SK-N-SH (cell line): ENCODE results near the gene SLC5A1. TPM values are rescaled to one million over a fixed set of nuclear protein-coding genes. Genes with fewer than 3 reads are reported as not detected.

Source experiments
- CTCF ChIA-PET: fragments of 300-600, 350-600 bp; formaldehyde crosslinking; extraction: SDS; loops from one replicate; lab custom pipeline; 2021; lab: Yijun Ruan, JAX
- POLR2A ChIA-PET: fragments of 350-600 bp; sonication (Branson Sonifier 250); formaldehyde crosslinking; extraction: SDS; loops from one replicate; lab custom pipeline; 2020; ENCODE audit warnings: antibody characterized with exemption, inconsistent platforms; lab: Yijun Ruan, JAX
- DNase-seq: peaks from one replicate; pipeline ENCODE4 v3.0.0; 2012
- H2AFZ ChIP-seq: fragments of 200-600 bp; sonication (generic); 2 replicates; pipeline ENCODE4 v1.8.1; 2016; ENCODE audit warnings: antibody characterized with exemption, mild to moderate bottlenecking, low read depth
- H3F3A ChIP-seq: fragments of 200-600 bp; sonication (generic); replicated peaks from 2 replicates; pipeline ENCODE3; 2016; ENCODE audit warnings: antibody characterized with exemption, mild to moderate bottlenecking; ENCODE audit not compliant: insufficient read depth
- H3K27ac ChIP-seq, 2 experiments: fragments of 200-500 bp in 1 of 2; fragments of 200-600 bp in 1 of 2; sonication (Bioruptor generic) in 1 of 2; sonication (generic), shearing (Covaris generic) in 1 of 2; 2 replicates each; pipeline versions ENCODE4 v1.5.1 to v1.6.1; 2014 to 2016; ENCODE audit warnings: low read depth in 2 of 2, inconsistent platforms in 1 of 2, low read length in 1 of 2, mild to moderate bottlenecking in 1 of 2, mixed read lengths in 1 of 2
- H3K27me3 ChIP-seq: fragments of 200-600 bp; sonication (generic), shearing (Covaris generic); 2 replicates; pipeline ENCODE4 v1.6.1; 2016; ENCODE audit warnings: mixed run types; ENCODE audit not compliant: insufficient read depth
- H3K36me3 ChIP-seq, 2 experiments: fragments of 200-500 bp in 1 of 2; fragments of 200-600 bp in 1 of 2; sonication (Bioruptor generic) in 1 of 2; sonication (generic) in 1 of 2; replicated peaks in 1 of 2; 2 replicates each; pipeline versions ENCODE3 to v1.5.1; 2014 to 2016; ENCODE audit warnings: low read length in 1 of 2, mild to moderate bottlenecking in 1 of 2; ENCODE audit not compliant: insufficient read depth in 2 of 2, control insufficient read depth in 1 of 2
- H3K4me1 ChIP-seq, 2 experiments: fragments of 200-500 bp in 1 of 2; fragments of 200-600 bp in 1 of 2; sonication (Bioruptor generic) in 1 of 2; sonication (generic), shearing (Covaris generic) in 1 of 2; 2 replicates each; pipeline versions ENCODE4 v1.5.1 to v1.6.1; 2014 to 2016; ENCODE audit warnings: low read depth in 1 of 2, low read length in 1 of 2, mixed run types in 1 of 2; ENCODE audit not compliant: insufficient read depth in 2 of 2, control insufficient read depth in 1 of 2
- H3K4me2 ChIP-seq: fragments of 200-600 bp; sonication (generic), shearing (Covaris generic); 2 replicates; pipeline ENCODE4 v1.6.1; 2017; ENCODE audit warnings: mixed run types
- H3K4me3 ChIP-seq, 2 experiments: fragments of 200-500 bp in 1 of 2; fragments of 200-600 bp in 1 of 2; sonication (Bioruptor generic) in 1 of 2; sonication (generic), shearing (Covaris generic) in 1 of 2; 2 replicates each; pipeline versions ENCODE4 v1.5.1 to v1.8.1; 2014 to 2016; ENCODE audit warnings: low read depth in 2 of 2, inconsistent platforms in 1 of 2, low read length in 1 of 2, mild to moderate bottlenecking in 1 of 2, mixed read lengths in 1 of 2, moderate library complexity in 1 of 2
- H3K79me2 ChIP-seq: fragments of 200-600 bp; sonication (generic); 2 replicates; pipeline ENCODE4 v1.8.1; 2017; ENCODE audit warnings: mild to moderate bottlenecking; ENCODE audit not compliant: insufficient read depth
- H3K9ac ChIP-seq: fragments of 200-600 bp; sonication (generic); 2 replicates; pipeline ENCODE4 v1.6.1; 2017; ENCODE audit warnings: mixed run types
- H3K9me2 ChIP-seq: fragments of 200-600 bp; sonication (generic); 2 replicates; pipeline ENCODE4 v1.6.1; 2017; ENCODE audit warnings: mixed run types
- H3K9me3 ChIP-seq: fragments of 200-600 bp; sonication (generic); 2 replicates; pipeline ENCODE4 v1.6.1; 2017; ENCODE audit warnings: mixed run types, mild to moderate bottlenecking, moderate library complexity
- H4K20me1 ChIP-seq: fragments of 200-600 bp; sonication (generic); 2 replicates; pipeline ENCODE4 v1.6.1; 2017; ENCODE audit warnings: mild to moderate bottlenecking, mixed run types; ENCODE audit not compliant: insufficient read depth
- ELF1 ChIP-seq: IDR thresholded peaks from 2 replicates; pipeline ENCODE4 v1.4.0; 2012
- EP300 ChIP-seq, 2 experiments: IDR thresholded peaks; 2 replicates each; pipeline versions ENCODE4 v1.4.0 to v1.6.1; 2012; ENCODE audit warnings: borderline replicate concordance in 1 of 2, low read depth in 1 of 2, low read length in 1 of 2
- EZH2phosphoT487 ChIP-seq: fragments of 200-600 bp; sonication (generic); IDR thresholded peaks from 2 replicates; pipeline ENCODE4 v1.6.1; 2017; ENCODE audit warnings: low read depth, mixed run types, mild to moderate bottlenecking, antibody characterized with exemption, moderate library complexity, borderline replicate concordance
- FOXJ3 ChIP-seq: sonication (generic); formaldehyde crosslinking; IDR thresholded peaks from 2 replicates; pipeline ENCODE4 v1.5.1; 2020; ENCODE audit warnings: mild to moderate bottlenecking, missing genetic modification reagents
- FOXM1 ChIP-seq: IDR thresholded peaks from 2 replicates; pipeline ENCODE4 v1.4.0; 2012; ENCODE audit warnings: low read depth, mild to moderate bottlenecking
- GATA2 ChIP-seq: sonication (generic); formaldehyde crosslinking; IDR thresholded peaks from 2 replicates; pipeline ENCODE4 v1.5.0; 2020; ENCODE audit warnings: mild to moderate bottlenecking, missing genetic modification reagents
- JUND ChIP-seq: IDR thresholded peaks from 2 replicates; pipeline ENCODE4 v1.4.0; 2012
- MEF2A ChIP-seq: IDR thresholded peaks from 2 replicates; pipeline ENCODE4 v1.4.0; 2012; ENCODE audit warnings: low read depth, borderline replicate concordance
- MXI1 ChIP-seq: IDR thresholded peaks from 2 replicates; pipeline ENCODE4 v1.6.1; 2012; ENCODE audit warnings: mild to moderate bottlenecking, low read depth, low read length, improper control_type of control experiment
- NFIC ChIP-seq: IDR thresholded peaks from 2 replicates; pipeline ENCODE4 v1.4.0; 2012; ENCODE audit warnings: borderline replicate concordance
- POLR2AphosphoS5 ChIP-seq: IDR thresholded peaks from 2 replicates; pipeline ENCODE4 v1.6.1; 2012; ENCODE audit warnings: low read depth, low read length
- RAD21 ChIP-seq: IDR thresholded peaks from 2 replicates; pipeline ENCODE4 v1.6.1; 2012; ENCODE audit warnings: mild to moderate bottlenecking, low read length
- RCOR1 ChIP-seq: fragments of 150-350 bp; IDR thresholded peaks from 2 replicates; pipeline ENCODE4 v1.6.1; 2017; ENCODE audit warnings: antibody characterized with exemption, low read length
- RFX5 ChIP-seq: IDR thresholded peaks from 2 replicates; pipeline ENCODE4 v1.6.1; 2012; ENCODE audit warnings: mild to moderate bottlenecking, improper control_type of control experiment, low read length
- SIN3A ChIP-seq: IDR thresholded peaks from 2 replicates; pipeline ENCODE4 v1.6.1; 2012; ENCODE audit warnings: low read depth, mild to moderate bottlenecking, low read length, moderate library complexity, borderline replicate concordance
- SMC3 ChIP-seq: IDR thresholded peaks from 2 replicates; pipeline ENCODE4 v1.6.1; 2012; ENCODE audit warnings: low read depth, low read length, improper control_type of control experiment
- TAF1 ChIP-seq: IDR thresholded peaks from 2 replicates; pipeline ENCODE4 v1.6.1; 2012; ENCODE audit warnings: low read depth, mild to moderate bottlenecking, low read length, moderate library complexity, borderline replicate concordance
- TCF12 ChIP-seq: IDR thresholded peaks from 2 replicates; pipeline ENCODE4 v1.4.0; 2012
- YY1 ChIP-seq: IDR thresholded peaks from 2 replicates; pipeline ENCODE4 v1.4.0; 2012; ENCODE audit warnings: low read depth, mild to moderate bottlenecking
- WGBS: methylation state at CpG from one replicate; pipeline ENCODE4 v1.1.6; 2017; ENCODE audit warnings: low lambda C conversion rate; 5-methylcytosine and 5-hydroxymethylcytosine counted together
- polyA plus RNA-seq, 3 experiments: library from polyadenylated mRNA; depleted of rRNA; stranded (reverse); fragments of >200 nt; gene quantifications; 2 replicates each; pipeline ENCODE4 v1.2.3, GENCODE V29; 2012
- TF ChIP-seq, protein P1 (sequence below): fragments of 150-350 bp; IDR thresholded peaks from 2 replicates; pipeline ENCODE4 v1.6.1; 2017; ENCODE audit warnings: antibody characterized with exemption, low read length, low read depth, borderline replicate concordance
- TF ChIP-seq, protein P2 (sequence below): IDR thresholded peaks from 2 replicates; pipeline ENCODE4 v1.4.0; 2012; ENCODE audit warnings: low read depth
- TF ChIP-seq, protein P3 (sequence below): IDR thresholded peaks from 2 replicates; pipeline ENCODE4 v1.6.1; 2012; ENCODE audit warnings: mild to moderate bottlenecking, low read depth, low read length, moderate library complexity
- TF ChIP-seq, protein P4 (sequence below): fragments of 200-600 bp; sonication (generic); IDR thresholded peaks from 2 replicates; pipeline ENCODE4 v1.6.1; 2017; ENCODE audit warnings: antibody characterized with exemption, mild to moderate bottlenecking, moderate library complexity

Gene SLC5A1
- polyA plus RNA-seq, 1 of the 3 experiments (the other 2 are of a cell fraction), result not detected

DNA sequence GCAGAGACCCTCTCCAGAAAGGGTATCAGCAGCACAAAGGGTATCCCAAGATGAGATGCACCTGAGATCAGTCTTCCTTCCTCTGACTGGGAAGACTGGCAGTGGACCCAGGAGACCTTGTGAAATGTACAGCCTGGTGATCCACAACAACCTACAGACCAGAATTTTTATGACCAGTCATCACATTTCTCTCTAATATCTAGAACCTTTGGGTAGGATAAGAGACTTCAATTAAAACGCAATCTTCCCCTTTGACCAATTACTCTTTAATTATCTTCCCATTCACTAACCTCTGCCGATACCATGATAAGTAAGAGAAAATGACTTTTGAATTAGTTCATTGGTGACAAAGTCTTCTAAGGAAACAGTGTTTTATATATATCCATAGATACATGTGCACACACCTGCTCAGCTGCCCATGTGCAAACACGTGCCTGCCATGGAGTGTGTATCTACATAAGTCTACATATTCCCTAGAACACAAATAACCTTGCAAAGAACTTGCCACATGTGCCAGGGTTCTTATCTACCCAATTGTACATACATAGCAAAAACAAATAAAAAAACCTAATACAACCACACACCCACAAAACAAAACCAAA lies 44.2 kb upstream of the SLC5A1 start:
- H3K36me3 ChIP-seq, result no peaks in the 10 kb centered on the region
- H4K20me1 ChIP-seq, result no peaks in the 10 kb centered on the region
- H3K4me1 ChIP-seq, result no peaks in the 10 kb centered on the region
- no peak overlapping the region for H3K9ac ChIP-seq
- CTCF ChIA-PET, result interaction anchor here (3.2 kb wide), 1 partner anchor 22 kb away, joined by 18 read pairs; no protein-coding TSS in a partner anchor
- no peaks in the 10 kb centered on the region for H3K79me2 ChIP-seq
- 83% methylated on average over 3 of the region's 3 CpGs for WGBS
- no peak overlapping the region for H3K4me2 ChIP-seq
- H2AFZ ChIP-seq, result no peak overlapping the region
- no peak for TF ChIP-seq MEF2A
- TF ChIP-seq FOXM1, result no peak
- no peak for TF ChIP-seq FOXJ3 (CRISPR knock-in tag)
- TF ChIP-seq MXI1, result no peak
- TF ChIP-seq TAF1, result no peak
- no peak for TF ChIP-seq NFIC
- no peak for TF ChIP-seq RAD21
- no peak for TF ChIP-seq RFX5
- TF ChIP-seq SIN3A, result no peak
- TF ChIP-seq EZH2phosphoT487, result no peak
- TF ChIP-seq EP300 (IDR thresholded peaks at IDR 0.05; ENCODE audit: borderline replicate concordance in 1 of 2, low read depth in 1 of 2, low read length in 1 of 2), result no peak
- TF ChIP-seq GATA2 (CRISPR knock-in tag), result no peak
- TF ChIP-seq RCOR1, result no peak
- TF ChIP-seq POLR2AphosphoS5, result no peak
- TF ChIP-seq, protein P1, sequence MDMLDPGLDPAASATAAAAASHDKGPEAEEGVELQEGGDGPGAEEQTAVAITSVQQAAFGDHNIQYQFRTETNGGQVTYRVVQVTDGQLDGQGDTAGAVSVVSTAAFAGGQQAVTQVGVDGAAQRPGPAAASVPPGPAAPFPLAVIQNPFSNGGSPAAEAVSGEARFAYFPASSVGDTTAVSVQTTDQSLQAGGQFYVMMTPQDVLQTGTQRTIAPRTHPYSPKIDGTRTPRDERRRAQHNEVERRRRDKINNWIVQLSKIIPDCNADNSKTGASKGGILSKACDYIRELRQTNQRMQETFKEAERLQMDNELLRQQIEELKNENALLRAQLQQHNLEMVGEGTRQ, result no peak
- TF ChIP-seq, protein P2, sequence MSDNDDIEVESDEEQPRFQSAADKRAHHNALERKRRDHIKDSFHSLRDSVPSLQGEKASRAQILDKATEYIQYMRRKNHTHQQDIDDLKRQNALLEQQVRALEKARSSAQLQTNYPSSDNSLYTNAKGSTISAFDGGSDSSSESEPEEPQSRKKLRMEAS, result no peak
- TF ChIP-seq JUND, result no peak
- TF ChIP-seq SMC3, result no peak
- no peak overlapping the region for H3K4me3 ChIP-seq
- POLR2A ChIA-PET, result no interaction called here
- H3F3A ChIP-seq, result no peaks in the 10 kb centered on the region
- no peaks in the 10 kb centered on the region for H3K9me3 ChIP-seq
- H3K9me2 ChIP-seq, result no peaks in the 10 kb centered on the region
- H3K27me3 ChIP-seq, result no peaks in the 10 kb centered on the region
- DNase-seq, result no peak
- H3K27ac ChIP-seq, result no peak overlapping the region

DNA sequence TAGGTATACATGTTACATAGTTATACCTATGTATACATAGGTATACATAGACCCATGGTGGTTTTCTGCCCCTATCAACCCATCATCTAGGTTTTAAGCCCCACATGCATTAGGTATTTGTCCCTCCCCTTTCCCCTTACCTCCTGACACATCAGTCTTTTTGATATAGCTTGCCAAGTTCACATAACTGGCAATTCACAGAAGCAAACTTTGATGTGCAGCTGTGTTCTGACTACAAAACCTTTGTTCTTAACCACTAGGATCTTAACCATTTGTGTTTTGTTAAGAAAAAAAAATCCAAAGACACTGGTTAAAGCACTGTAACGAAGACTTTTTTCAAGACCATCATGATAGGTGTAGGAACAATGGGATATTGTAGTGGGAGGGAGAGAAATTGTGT lies 42.9 kb upstream of the SLC5A1 start:
- Histone ChIP-seq H3K79me2 (no peaks in the 10 kb centered on the region), H3K27ac (no peak overlapping the region), H3K9ac (no peak overlapping the region), H3K9me2 (no peaks in the 10 kb centered on the region), H3F3A (no peaks in the 10 kb centered on the region), H3K4me2 (no peak overlapping the region), H3K4me3 (no peak overlapping the region), H2AFZ (no peak overlapping the region), H3K4me1 (no peaks in the 10 kb centered on the region), H3K9me3 (no peaks in the 10 kb centered on the region), H4K20me1 (no peaks in the 10 kb centered on the region), H3K36me3 (no peaks in the 10 kb centered on the region), H3K27me3 (no peaks in the 10 kb centered on the region)
- CTCF ChIA-PET, result no interaction called here
- no peak for DNase-seq
- WGBS, result 6% methylated on average over 1 of the region's 1 CpG
- POLR2A ChIA-PET, result no interaction called here
- TF ChIP-seq TCF12 (no peak), YY1 (no peak), ELF1 (no peak), MXI1 (no peak), TAF1 (no peak), NFIC (no peak)
- TF ChIP-seq, protein P3, sequence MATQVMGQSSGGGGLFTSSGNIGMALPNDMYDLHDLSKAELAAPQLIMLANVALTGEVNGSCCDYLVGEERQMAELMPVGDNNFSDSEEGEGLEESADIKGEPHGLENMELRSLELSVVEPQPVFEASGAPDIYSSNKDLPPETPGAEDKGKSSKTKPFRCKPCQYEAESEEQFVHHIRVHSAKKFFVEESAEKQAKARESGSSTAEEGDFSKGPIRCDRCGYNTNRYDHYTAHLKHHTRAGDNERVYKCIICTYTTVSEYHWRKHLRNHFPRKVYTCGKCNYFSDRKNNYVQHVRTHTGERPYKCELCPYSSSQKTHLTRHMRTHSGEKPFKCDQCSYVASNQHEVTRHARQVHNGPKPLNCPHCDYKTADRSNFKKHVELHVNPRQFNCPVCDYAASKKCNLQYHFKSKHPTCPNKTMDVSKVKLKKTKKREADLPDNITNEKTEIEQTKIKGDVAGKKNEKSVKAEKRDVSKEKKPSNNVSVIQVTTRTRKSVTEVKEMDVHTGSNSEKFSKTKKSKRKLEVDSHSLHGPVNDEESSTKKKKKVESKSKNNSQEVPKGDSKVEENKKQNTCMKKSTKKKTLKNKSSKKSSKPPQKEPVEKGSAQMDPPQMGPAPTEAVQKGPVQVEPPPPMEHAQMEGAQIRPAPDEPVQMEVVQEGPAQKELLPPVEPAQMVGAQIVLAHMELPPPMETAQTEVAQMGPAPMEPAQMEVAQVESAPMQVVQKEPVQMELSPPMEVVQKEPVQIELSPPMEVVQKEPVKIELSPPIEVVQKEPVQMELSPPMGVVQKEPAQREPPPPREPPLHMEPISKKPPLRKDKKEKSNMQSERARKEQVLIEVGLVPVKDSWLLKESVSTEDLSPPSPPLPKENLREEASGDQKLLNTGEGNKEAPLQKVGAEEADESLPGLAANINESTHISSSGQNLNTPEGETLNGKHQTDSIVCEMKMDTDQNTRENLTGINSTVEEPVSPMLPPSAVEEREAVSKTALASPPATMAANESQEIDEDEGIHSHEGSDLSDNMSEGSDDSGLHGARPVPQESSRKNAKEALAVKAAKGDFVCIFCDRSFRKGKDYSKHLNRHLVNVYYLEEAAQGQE, result no peak
- TF ChIP-seq, protein P4, sequence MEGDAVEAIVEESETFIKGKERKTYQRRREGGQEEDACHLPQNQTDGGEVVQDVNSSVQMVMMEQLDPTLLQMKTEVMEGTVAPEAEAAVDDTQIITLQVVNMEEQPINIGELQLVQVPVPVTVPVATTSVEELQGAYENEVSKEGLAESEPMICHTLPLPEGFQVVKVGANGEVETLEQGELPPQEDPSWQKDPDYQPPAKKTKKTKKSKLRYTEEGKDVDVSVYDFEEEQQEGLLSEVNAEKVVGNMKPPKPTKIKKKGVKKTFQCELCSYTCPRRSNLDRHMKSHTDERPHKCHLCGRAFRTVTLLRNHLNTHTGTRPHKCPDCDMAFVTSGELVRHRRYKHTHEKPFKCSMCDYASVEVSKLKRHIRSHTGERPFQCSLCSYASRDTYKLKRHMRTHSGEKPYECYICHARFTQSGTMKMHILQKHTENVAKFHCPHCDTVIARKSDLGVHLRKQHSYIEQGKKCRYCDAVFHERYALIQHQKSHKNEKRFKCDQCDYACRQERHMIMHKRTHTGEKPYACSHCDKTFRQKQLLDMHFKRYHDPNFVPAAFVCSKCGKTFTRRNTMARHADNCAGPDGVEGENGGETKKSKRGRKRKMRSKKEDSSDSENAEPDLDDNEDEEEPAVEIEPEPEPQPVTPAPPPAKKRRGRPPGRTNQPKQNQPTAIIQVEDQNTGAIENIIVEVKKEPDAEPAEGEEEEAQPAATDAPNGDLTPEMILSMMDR, result no peak
